Activated naive CD4-positive, alpha-beta T cell treated with anti-CD3 and anti-CD28 coated beads for 36 hours (primary cell): Measurements from ENCODE around the gene ESR2. TPM values are rescaled to one million over a fixed set of nuclear protein-coding genes. Genes with fewer than 3 reads are reported as not detected.
A peak's percentile ranks its signal among the peaks of the same experiment; 100 is the strongest.

Experiments used
- CTCF ChIA-PET: fragments of 350-600 bp; sonication (Branson Sonifier 250); formaldehyde crosslinking; loops from one replicate; lab custom pipeline; 2021; ENCODE audit warnings: antibody characterized with exemption; lab: Charles Lee
- DNase-seq: peaks from one replicate; pipeline ENCODE4 v3.0.0-alpha.2; 2020
- H3K27ac Mint-ChIP-seq: one replicate; pipeline ENCODE4 v1.8.0; 2021; ENCODE audit warnings: mild to moderate bottlenecking, mixed read lengths
- H3K27me3 Mint-ChIP-seq: one replicate; pipeline ENCODE4 v1.8.0; 2021; ENCODE audit warnings: low read depth, mixed read lengths
- H3K36me3 Mint-ChIP-seq: one replicate; pipeline ENCODE4 v1.8.0; 2021; ENCODE audit warnings: low read depth, mixed read lengths
- H3K4me1 Mint-ChIP-seq: one replicate; pipeline ENCODE4 v1.8.0; 2021; ENCODE audit warnings: low read depth, mixed read lengths
- H3K4me3 Mint-ChIP-seq: one replicate; pipeline ENCODE4 v1.8.0; 2021; ENCODE audit warnings: mild to moderate bottlenecking, moderate library complexity, mixed read lengths
- H3K9me3 Mint-ChIP-seq: one replicate; pipeline ENCODE4 v1.8.0; 2021; ENCODE audit warnings: mixed read lengths
- intact Hi-C: fragments of 100-400 bp; cut with micrococcal nuclease; formaldehyde crosslinking; loops from one replicate; pipeline ENCODE4 v1.15.1; 2023
- total RNA-seq, 2 experiments: library from RNA; stranded (reverse); gene quantifications; one replicate each; pipeline ENCODE4 v1.2.3, GENCODE V29; 2021

ESR2 gene
- total RNA-seq, 2 experiments from 2014 or later = 0.27 to 0.43 TPM

- DNase-seq = no peak
- intact Hi-C loops = no loop called here
- Mint-ChIP-seq H3K27ac (no peak overlapping the region), H3K27me3 (no peaks in the 10 kb centered on the region), H3K36me3 (no peaks in the 10 kb centered on the region), H3K4me1 (peaks cover 8% of the 10 kb centered on the region), H3K9me3 (no peaks in the 10 kb centered on the region), H3K4me3 (no peak overlapping the region)
- CTCF ChIA-PET = interaction anchor here (0.7 kb wide), 1 partner anchor 69 kb away, joined by 3 read pairs; no protein-coding TSS in a partner anchor
Measured at GRCh38 chr14:64234877-64235651, 59.1 kb downstream of the ESR2 start.

- DNase-seq = no peak
- Mint-ChIP-seq H3K27ac (no peak overlapping the region), H3K4me3 (no peak overlapping the region), H3K9me3 (no peaks in the 10 kb centered on the region), H3K4me1 (peaks cover 8% of the 10 kb centered on the region), H3K27me3 (no peaks in the 10 kb centered on the region), H3K36me3 (peaks cover under 1% of the 10 kb centered on the region)
- intact Hi-C loops = no loop called here
- CTCF ChIA-PET = interaction anchor here (0.6 to 0.7 kb wide), 2 partner anchors 48 to 268 kb away, joined by 3 to 5 read pairs; no protein-coding TSS in a partner anchor
Measured at GRCh38 chr14:64233531-64234190, 60.5 kb downstream of the ESR2 start.

DNA sequence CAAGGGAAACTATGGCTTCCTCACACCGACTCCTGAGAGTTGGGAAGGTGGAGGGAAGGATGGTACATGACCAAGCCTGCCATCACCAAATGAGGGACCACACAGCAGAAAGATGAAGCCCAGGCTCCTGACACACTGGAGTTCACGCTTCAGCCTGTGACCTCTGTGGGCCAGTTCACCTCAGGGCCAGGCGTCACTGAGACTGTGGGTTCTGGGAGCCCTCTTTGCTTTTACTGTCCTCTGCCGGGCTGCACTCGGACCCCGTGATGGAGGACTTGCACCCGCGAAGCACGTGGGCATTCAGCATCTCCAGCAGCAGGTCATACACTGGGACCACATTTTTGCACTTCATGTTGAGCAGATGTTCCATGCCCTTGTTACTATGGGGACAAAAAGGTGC is 61.2 kb downstream of the ESR2 start:
- intact Hi-C loops = no loop called here
- CTCF ChIA-PET = no interaction called here
- Mint-ChIP-seq H3K4me3 (no peak overlapping the region), H3K27me3 (no peaks in the 10 kb centered on the region), H3K36me3 (peaks cover 2% of the 10 kb centered on the region), H3K9me3 (no peaks in the 10 kb centered on the region), H3K27ac (no peak overlapping the region), H3K4me1 (peaks cover 8% of the 10 kb centered on the region)
- no peak for DNase-seq

- H3K27me3 Mint-ChIP-seq = no peaks in the 10 kb centered on the region
- peaks cover 8% of the 10 kb centered on the region for H3K4me1 Mint-ChIP-seq
- peaks cover 2% of the 10 kb centered on the region for H3K36me3 Mint-ChIP-seq
- CTCF ChIA-PET = no interaction called here
- intact Hi-C loops = no loop called here
- H3K4me3 Mint-ChIP-seq = no peak overlapping the region
- H3K27ac Mint-ChIP-seq = peak overlapping the region; percentile 44
- no peak for DNase-seq
- no peaks in the 10 kb centered on the region for H3K9me3 Mint-ChIP-seq
Measured at GRCh38 chr14:64232095-64232838, 61.9 kb downstream of the ESR2 start.

GRCh38 chr14:64229489-64229888 is 64.7 kb downstream of the ESR2 start:
- DNase-seq = no peak
- no peak overlapping the region for H3K27ac Mint-ChIP-seq
- intact Hi-C loops = no loop called here
- H3K9me3 Mint-ChIP-seq = no peaks in the 10 kb centered on the region
- H3K4me1 Mint-ChIP-seq = peaks cover 8% of the 10 kb centered on the region
- CTCF ChIA-PET = no interaction called here
- H3K4me3 Mint-ChIP-seq = no peak overlapping the region
- peaks cover 2% of the 10 kb centered on the region for H3K36me3 Mint-ChIP-seq
- H3K27me3 Mint-ChIP-seq = no peaks in the 10 kb centered on the region

DNA sequence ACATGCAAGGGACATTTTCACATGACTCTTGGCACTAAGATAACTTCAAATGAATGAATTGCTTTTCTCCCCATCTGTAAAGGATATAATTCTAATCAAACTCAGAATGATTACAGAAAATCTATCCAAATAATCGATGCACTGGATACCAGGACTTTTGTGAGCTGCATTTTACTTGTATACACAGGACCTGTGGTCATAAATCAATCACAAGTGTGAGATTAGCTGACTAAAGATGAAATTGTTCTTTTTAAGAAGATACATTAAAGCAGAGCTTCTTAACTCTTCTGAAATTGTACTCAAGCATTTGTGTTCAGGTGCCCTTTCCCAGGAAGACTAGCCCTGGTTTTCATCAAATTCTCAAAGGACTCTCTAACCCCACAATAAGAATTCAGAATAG is 66.3 kb downstream of the ESR2 start:
- H3K36me3 Mint-ChIP-seq = peaks cover 2% of the 10 kb centered on the region
- peaks cover 8% of the 10 kb centered on the region for H3K4me1 Mint-ChIP-seq
- H3K9me3 Mint-ChIP-seq = no peaks in the 10 kb centered on the region
- H3K27ac Mint-ChIP-seq = no peak overlapping the region
- no peak for DNase-seq
- intact Hi-C loops = no loop called here
- H3K4me3 Mint-ChIP-seq = no peak overlapping the region
- H3K27me3 Mint-ChIP-seq = no peaks in the 10 kb centered on the region
- CTCF ChIA-PET = interaction anchor here (0.5 to 1.3 kb wide), 2 partner anchors 66 to 357 kb away, joined by 3 read pairs; partner anchors contain the start of gene ESR2

DNA sequence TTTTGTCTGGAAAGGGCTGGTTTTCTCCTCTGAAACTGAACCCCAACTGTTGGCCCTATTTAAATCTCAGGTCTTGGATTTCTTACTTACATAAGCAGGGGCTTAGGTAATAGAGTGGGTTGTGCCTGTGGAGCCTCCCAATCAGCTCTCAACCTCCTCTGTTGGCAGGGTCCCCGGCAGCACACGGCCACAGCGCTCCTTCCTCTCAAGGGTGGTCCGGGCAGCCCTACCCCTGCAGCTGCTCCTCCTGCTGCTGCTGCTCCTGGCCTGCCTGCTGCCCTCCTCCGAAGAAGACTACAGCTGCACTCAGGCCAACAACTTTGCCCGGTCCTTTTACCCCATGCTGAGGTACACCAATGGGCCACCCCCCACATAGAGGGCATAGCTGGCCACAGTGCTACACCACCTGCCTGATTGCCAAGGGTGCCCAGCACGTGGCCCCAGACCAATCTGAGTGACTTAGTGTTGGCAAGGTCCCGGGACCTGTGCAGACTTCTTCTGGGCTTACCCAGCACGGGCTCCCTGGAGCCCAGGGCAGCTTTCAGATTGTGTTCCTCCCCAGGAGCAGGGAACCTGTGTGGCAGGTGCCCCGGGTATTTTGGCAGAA is 68.9 kb downstream of the ESR2 start:
- CTCF ChIA-PET = no interaction called here
- no peak overlapping the region for H3K27ac Mint-ChIP-seq
- no peak overlapping the region for H3K4me3 Mint-ChIP-seq
- intact Hi-C loops = no loop called here
- H3K36me3 Mint-ChIP-seq = peaks cover 11% of the 10 kb centered on the region
- no peaks in the 10 kb centered on the region for H3K4me1 Mint-ChIP-seq
- DNase-seq = no peak
- no peaks in the 10 kb centered on the region for H3K9me3 Mint-ChIP-seq
- no peaks in the 10 kb centered on the region for H3K27me3 Mint-ChIP-seq

DNA sequence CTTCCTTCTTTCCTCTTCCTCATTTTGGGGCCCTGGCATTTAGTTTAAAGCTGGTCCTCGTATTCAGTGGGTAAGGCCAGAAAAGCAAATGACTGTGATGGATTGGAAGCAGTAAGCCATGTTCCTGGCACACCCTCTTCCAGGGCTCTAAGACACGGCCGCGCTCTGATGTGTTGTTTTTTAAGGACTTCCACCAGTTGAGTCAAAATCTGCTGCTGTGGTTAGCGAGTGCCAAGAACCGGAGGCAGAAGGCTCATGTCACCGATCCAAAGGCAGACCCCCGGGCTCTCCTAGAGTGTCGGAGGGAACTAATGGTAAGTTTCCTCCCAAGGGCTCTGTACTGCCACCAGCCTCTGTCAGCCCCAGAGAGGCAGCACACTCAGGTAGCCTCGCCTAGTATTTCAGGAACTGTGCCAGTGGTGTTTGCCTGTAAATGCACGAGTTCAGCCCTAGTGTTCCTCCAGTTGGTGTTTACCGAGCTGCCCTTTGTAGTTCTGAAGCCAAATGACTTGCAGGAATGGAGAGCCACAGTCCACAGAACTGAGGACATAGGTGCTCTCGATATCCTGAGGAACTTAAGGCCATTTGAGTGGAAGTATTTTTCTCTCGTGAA is 72.7 kb downstream of the ESR2 start:
- H3K27me3 Mint-ChIP-seq = no peaks in the 10 kb centered on the region
- intact Hi-C loops = no loop called here
- H3K36me3 Mint-ChIP-seq = peaks cover 16% of the 10 kb centered on the region
- H3K27ac Mint-ChIP-seq = no peak overlapping the region
- no peaks in the 10 kb centered on the region for H3K9me3 Mint-ChIP-seq
- CTCF ChIA-PET = interaction anchor here (0.5 kb wide), 1 partner anchor 137 kb away, joined by 3 read pairs; no protein-coding TSS in a partner anchor
- no peaks in the 10 kb centered on the region for H3K4me1 Mint-ChIP-seq
- H3K4me3 Mint-ChIP-seq = no peak overlapping the region
- no peak for DNase-seq

DNA sequence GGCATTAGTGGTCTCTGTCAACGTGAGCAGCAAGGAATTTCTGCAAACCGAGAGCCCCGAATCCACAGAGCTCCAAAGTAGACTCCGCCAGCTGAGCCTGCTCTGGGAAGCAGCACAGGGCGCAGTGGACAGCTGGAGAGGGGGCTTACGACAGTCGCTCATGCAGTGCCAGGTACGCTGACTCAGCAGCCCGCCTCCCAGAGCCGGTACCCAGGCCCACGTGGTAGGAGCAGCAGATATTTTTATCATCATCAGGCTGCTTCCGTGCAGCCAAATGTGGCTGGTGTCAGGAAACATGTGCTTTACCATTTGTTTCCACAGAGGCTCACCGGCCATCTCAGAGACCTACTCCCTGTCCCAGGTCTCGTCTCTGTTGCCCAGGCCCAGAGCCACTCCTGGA is 73.7 kb downstream of the ESR2 start:
- H3K9me3 Mint-ChIP-seq = no peaks in the 10 kb centered on the region
- intact Hi-C loops = no loop called here
- no peaks in the 10 kb centered on the region for H3K27me3 Mint-ChIP-seq
- CTCF ChIA-PET = interaction anchor here (0.6 kb wide), 1 partner anchor 270 kb away, joined by 7 read pairs; no protein-coding TSS in a partner anchor
- H3K27ac Mint-ChIP-seq = no peak overlapping the region
- peaks cover 23% of the 10 kb centered on the region for H3K36me3 Mint-ChIP-seq
- no peaks in the 10 kb centered on the region for H3K4me1 Mint-ChIP-seq
- DNase-seq = no peak
- no peak overlapping the region for H3K4me3 Mint-ChIP-seq

DNA sequence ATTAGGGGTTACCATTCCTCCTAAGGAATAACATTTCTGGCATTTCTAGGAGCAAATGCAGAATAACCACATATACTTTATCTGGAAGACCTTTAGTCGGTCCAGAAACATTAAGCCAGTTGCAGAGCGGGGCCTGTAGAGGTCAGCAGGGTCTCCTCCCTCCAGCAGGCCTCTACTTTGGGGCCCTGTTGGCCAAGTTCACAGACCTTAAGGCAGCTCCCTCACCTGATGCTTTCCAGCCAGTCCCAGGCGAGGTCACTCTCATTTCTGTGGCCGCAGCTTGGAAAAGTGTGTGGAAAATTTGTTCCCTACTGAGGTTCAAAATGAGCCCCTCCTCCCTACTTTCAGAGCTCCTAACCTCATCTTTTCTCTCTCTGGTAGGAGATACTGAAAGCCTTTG is 74.1 kb downstream of the ESR2 start:
- Mint-ChIP-seq H3K4me1 (no peaks in the 10 kb centered on the region), H3K9me3 (no peaks in the 10 kb centered on the region), H3K27ac (no peak overlapping the region), H3K36me3 (peaks cover 27% of the 10 kb centered on the region), H3K27me3 (no peaks in the 10 kb centered on the region), H3K4me3 (no peak overlapping the region)
- intact Hi-C loops = no loop called here
- DNase-seq = no peak
- CTCF ChIA-PET = interaction anchor here (0.6 kb wide), 1 partner anchor 269 kb away, joined by 7 read pairs; no protein-coding TSS in a partner anchor

DNA sequence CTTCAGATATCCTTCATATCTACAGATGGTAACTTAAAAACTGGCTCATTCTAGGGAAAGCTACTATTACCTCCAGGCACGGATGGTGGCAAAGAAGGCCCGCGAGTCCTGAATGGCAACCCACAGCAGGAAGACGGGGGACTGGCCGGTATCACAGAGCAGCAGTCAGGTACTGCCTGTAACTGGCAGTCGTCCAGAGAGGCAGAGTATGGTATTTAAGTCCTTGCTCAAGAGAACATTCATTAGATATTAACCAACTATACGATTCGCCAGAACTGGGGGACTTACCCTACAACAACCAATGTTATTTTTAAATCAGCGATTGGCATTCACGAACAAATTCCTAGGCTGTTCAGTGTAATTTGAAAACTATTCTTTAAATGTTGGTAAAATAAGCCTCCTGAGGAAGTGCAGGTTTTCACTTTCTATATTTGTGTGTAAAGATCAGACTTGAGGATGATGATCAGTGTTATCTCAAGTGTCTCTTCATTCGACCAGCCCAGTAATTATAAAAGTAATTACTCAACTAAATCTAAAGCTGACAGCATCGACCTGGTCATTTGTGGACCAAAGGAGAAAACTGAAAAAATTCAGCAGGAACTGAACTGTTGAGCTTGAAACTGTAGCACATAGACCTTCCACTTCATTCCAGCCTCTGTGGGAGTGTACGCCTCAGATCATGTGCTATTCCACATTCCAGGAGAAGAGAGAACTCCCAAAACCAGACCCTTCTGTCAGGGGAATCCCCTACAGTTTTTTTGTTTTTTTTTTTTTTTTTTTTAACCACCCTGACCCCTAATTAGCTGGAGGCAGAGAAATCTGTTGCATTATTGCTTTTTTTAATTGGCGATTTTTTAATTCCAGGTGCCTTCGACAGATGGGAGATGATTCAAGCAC is 75.6 kb downstream of the ESR2 start:
- CTCF ChIA-PET = interaction anchor here (0.7 kb wide), 1 partner anchor 1512 kb away, joined by 3 read pairs; no protein-coding TSS in a partner anchor
- no peak for DNase-seq
- no peaks in the 10 kb centered on the region for H3K9me3 Mint-ChIP-seq
- peaks cover 27% of the 10 kb centered on the region for H3K36me3 Mint-ChIP-seq
- peak overlapping the region; percentile 48 for H3K27ac Mint-ChIP-seq
- intact Hi-C loops = no loop called here
- H3K27me3 Mint-ChIP-seq = no peaks in the 10 kb centered on the region
- H3K4me1 Mint-ChIP-seq = no peaks in the 10 kb centered on the region
- H3K4me3 Mint-ChIP-seq = no peak overlapping the region
